OCI-LY7 (cell line): Measurements from ENCODE around the gene KLHDC8B.

Experiments used
- EZH2phosphoT487 ChIP-seq: fragments of 200-600 bp; sonication (generic); IDR thresholded peaks from 2 replicates; pipeline ENCODE4 v1.6.1; 2018; ENCODE audit warnings: low read depth, borderline replicate concordance, mild to moderate bottlenecking, mixed run types, antibody characterized with exemption, low read length, moderate library complexity, mixed read lengths
- TF ChIP-seq, protein P1 (sequence below): fragments of 200-600 bp; sonication (generic); conservative IDR thresholded peaks from 2 replicates; pipeline ENCODE4 v1.5.1; 2014; ENCODE audit warnings: mild to moderate bottlenecking, antibody characterized with exemption, low read length, moderate library complexity, mixed read lengths

DNA sequence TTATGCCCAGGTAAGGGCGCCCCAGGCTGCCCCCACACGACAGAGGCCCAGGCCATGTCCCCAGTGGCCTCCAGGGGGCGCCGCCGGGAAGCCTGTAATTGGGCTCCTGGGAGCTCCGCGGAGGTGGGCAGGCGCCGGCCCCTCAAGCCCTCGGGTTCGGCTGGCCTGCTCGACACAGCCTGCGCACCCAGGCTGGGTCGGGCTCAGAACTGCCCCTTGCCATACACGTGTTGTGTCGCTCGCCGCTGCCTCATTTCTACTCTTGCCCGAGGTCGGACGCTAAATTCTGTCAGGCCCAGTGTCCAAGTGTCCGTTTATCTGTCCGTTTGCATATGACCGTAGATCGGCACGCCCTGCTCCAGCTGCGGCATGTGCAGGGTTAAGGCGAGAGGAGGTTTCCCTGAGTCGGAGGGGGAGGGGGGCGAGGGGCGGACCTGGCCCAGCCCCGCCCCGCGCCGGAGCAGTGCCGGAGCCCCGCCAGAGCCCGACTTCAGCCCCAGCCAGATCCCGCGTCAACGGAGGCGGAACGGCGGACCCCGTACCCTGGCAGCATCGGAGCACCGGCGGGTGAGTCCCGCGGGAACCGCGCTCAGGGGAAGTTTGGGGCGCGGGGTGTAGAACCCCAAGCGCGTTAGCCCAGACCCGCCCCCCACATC, at the start of gene KLHDC8B:
- TF ChIP-seq, protein P1, sequence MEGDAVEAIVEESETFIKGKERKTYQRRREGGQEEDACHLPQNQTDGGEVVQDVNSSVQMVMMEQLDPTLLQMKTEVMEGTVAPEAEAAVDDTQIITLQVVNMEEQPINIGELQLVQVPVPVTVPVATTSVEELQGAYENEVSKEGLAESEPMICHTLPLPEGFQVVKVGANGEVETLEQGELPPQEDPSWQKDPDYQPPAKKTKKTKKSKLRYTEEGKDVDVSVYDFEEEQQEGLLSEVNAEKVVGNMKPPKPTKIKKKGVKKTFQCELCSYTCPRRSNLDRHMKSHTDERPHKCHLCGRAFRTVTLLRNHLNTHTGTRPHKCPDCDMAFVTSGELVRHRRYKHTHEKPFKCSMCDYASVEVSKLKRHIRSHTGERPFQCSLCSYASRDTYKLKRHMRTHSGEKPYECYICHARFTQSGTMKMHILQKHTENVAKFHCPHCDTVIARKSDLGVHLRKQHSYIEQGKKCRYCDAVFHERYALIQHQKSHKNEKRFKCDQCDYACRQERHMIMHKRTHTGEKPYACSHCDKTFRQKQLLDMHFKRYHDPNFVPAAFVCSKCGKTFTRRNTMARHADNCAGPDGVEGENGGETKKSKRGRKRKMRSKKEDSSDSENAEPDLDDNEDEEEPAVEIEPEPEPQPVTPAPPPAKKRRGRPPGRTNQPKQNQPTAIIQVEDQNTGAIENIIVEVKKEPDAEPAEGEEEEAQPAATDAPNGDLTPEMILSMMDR, result peak; percentile 91
- TF ChIP-seq EZH2phosphoT487, result no peak
